Measurements from ENCODE around the gene ZNF575.

- TF ChIP-seq, protein P1, sequence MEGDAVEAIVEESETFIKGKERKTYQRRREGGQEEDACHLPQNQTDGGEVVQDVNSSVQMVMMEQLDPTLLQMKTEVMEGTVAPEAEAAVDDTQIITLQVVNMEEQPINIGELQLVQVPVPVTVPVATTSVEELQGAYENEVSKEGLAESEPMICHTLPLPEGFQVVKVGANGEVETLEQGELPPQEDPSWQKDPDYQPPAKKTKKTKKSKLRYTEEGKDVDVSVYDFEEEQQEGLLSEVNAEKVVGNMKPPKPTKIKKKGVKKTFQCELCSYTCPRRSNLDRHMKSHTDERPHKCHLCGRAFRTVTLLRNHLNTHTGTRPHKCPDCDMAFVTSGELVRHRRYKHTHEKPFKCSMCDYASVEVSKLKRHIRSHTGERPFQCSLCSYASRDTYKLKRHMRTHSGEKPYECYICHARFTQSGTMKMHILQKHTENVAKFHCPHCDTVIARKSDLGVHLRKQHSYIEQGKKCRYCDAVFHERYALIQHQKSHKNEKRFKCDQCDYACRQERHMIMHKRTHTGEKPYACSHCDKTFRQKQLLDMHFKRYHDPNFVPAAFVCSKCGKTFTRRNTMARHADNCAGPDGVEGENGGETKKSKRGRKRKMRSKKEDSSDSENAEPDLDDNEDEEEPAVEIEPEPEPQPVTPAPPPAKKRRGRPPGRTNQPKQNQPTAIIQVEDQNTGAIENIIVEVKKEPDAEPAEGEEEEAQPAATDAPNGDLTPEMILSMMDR (IDR thresholded peaks at IDR 0.05): no peak
- no peak for TF ChIP-seq IRF1 (CRISPR knock-in tag; IDR thresholded peaks at IDR 0.05)
- TF ChIP-seq, protein P2, sequence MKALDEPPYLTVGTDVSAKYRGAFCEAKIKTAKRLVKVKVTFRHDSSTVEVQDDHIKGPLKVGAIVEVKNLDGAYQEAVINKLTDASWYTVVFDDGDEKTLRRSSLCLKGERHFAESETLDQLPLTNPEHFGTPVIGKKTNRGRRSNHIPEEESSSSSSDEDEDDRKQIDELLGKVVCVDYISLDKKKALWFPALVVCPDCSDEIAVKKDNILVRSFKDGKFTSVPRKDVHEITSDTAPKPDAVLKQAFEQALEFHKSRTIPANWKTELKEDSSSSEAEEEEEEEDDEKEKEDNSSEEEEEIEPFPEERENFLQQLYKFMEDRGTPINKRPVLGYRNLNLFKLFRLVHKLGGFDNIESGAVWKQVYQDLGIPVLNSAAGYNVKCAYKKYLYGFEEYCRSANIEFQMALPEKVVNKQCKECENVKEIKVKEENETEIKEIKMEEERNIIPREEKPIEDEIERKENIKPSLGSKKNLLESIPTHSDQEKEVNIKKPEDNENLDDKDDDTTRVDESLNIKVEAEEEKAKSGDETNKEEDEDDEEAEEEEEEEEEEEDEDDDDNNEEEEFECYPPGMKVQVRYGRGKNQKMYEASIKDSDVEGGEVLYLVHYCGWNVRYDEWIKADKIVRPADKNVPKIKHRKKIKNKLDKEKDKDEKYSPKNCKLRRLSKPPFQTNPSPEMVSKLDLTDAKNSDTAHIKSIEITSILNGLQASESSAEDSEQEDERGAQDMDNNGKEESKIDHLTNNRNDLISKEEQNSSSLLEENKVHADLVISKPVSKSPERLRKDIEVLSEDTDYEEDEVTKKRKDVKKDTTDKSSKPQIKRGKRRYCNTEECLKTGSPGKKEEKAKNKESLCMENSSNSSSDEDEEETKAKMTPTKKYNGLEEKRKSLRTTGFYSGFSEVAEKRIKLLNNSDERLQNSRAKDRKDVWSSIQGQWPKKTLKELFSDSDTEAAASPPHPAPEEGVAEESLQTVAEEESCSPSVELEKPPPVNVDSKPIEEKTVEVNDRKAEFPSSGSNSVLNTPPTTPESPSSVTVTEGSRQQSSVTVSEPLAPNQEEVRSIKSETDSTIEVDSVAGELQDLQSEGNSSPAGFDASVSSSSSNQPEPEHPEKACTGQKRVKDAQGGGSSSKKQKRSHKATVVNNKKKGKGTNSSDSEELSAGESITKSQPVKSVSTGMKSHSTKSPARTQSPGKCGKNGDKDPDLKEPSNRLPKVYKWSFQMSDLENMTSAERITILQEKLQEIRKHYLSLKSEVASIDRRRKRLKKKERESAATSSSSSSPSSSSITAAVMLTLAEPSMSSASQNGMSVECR (CRISPR knock-in tag; IDR thresholded peaks at IDR 0.05; ENCODE audit: borderline replicate concordance): no peak
- TF ChIP-seq JUN (CRISPR knock-in tag; IDR thresholded peaks at IDR 0.05): no peak
- no peak for TF ChIP-seq GABPB1 (CRISPR knock-in tag; IDR thresholded peaks at IDR 0.05)
- TF ChIP-seq, protein P3, sequence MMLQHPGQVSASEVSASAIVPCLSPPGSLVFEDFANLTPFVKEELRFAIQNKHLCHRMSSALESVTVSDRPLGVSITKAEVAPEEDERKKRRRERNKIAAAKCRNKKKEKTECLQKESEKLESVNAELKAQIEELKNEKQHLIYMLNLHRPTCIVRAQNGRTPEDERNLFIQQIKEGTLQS (CRISPR knock-in tag; conservative IDR thresholded peaks at IDR 0.05): no peak
- TF ChIP-seq FOXJ3 (CRISPR knock-in tag; IDR thresholded peaks at IDR 0.05; ENCODE audit: borderline replicate concordance): no peak
- no peak for TF ChIP-seq IRF2 (CRISPR knock-in tag; IDR thresholded peaks at IDR 0.05; ENCODE audit: borderline replicate concordance, low read depth)
- TF ChIP-seq USF2 (CRISPR knock-in tag; IDR thresholded peaks at IDR 0.05): no peak
- TF ChIP-seq TEAD4 (CRISPR knock-in tag; IDR thresholded peaks at IDR 0.05): no peak
Measured at GRCh38 chr19:43534305-43534815, 1.4 kb downstream of the ZNF575 start.

Measured in WTC11 (cell line).